Astrocyte of the cerebellum (primary cell): ENCODE results near the gene NACC2.

Experiments used
- DNase-seq: peaks from one replicate; pipeline ENCODE4 v3.0.0-alpha.2; 2011; ENCODE audit warnings: low read depth
- H3K4me3 ChIP-seq: 2 replicates; pipeline ENCODE4 v1.5.1; 2011; ENCODE audit warnings: mild to moderate bottlenecking, low read depth, low read length, moderate library complexity
- in situ Hi-C: cut with HindIII; loops from 2 replicates; pipeline ENCODE4 v1.10.0; 2017; ENCODE audit warnings: low sequenced_read_pairs
- TF ChIP-seq, protein P1 (sequence below): IDR thresholded peaks from 2 replicates; pipeline ENCODE4 v1.5.1; 2012; ENCODE audit warnings: low read length, low read depth, moderate library complexity, mild to moderate bottlenecking; ENCODE audit errors: missing control alignments

Gene NACC2

DNA sequence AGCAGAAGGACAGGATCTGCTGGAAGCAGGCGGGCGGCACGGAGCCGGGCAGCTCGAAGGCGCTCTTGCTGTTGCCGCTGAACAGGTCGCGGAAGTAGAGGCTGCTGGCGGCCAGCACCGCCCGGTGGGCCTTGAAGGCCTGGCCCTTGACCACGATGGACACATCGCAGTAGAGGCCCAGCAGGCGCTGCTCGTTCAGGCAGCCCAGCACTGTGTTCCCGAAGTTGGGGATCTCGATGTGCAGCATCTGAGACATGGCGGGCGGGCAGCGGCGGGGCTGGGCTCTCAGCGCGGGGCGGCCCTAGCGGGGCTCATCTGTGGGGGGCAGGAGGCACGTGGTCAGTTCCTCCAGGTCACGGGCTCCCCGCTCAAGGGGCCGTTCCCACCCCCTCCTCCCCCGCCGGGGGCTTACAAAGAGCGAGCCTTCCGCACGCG, 44.8 kb downstream of the NACC2 start:
- in situ Hi-C loops, result no loop called here
- H3K4me3 ChIP-seq, result peak overlapping the region; percentile 56
- no peak for DNase-seq
- TF ChIP-seq, protein P1, sequence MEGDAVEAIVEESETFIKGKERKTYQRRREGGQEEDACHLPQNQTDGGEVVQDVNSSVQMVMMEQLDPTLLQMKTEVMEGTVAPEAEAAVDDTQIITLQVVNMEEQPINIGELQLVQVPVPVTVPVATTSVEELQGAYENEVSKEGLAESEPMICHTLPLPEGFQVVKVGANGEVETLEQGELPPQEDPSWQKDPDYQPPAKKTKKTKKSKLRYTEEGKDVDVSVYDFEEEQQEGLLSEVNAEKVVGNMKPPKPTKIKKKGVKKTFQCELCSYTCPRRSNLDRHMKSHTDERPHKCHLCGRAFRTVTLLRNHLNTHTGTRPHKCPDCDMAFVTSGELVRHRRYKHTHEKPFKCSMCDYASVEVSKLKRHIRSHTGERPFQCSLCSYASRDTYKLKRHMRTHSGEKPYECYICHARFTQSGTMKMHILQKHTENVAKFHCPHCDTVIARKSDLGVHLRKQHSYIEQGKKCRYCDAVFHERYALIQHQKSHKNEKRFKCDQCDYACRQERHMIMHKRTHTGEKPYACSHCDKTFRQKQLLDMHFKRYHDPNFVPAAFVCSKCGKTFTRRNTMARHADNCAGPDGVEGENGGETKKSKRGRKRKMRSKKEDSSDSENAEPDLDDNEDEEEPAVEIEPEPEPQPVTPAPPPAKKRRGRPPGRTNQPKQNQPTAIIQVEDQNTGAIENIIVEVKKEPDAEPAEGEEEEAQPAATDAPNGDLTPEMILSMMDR, result no peak

- in situ Hi-C loops, result no loop called here
- no peak for DNase-seq
- TF ChIP-seq, protein P1, result no peak
- H3K4me3 ChIP-seq, result peak overlapping the region; percentile 56
Measured at GRCh38 chr9:136049491-136050265, 45.4 kb downstream of the NACC2 start.

DNA sequence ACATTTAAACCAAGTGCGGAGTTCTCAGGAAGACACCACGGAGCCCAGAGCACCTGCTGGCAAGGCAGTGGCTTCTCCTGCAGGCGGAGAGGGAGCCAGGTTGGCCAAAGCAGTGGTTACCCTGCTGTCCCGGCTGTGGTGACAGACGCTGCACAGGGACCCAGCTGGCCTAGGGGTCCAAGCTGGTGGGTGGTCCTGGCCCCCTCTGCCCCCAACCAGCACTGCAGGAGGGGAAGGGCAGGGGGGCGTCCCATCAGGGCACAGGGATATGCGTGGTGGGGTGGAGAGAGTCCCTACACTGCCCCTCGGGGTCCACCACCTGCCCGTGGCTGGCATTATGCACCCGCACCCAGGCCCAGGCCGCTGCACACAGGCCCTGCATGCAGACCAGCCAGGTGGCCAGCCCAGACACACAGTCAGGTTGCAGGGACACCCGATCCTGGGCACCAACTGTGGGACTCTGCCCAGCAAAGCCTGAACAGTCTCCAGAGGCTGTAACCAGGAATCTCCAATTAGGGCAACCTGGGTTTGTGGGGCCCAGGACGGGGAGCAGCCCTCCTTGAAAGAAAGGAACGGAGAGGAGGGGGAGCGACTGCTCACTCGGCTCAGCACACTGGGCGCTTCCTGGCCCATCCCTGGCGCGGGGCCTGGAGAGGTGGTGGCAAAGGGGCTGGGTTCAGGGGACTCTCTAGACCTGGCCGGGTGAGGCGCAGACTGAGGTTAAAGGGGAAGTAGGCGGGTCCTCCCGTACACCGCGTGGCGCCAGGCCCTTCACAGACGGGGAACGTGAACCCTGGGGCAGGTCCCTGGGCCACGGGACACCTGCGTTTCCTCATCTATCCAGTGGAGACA, 46.3 kb downstream of the NACC2 start:
- no peak for DNase-seq
- in situ Hi-C loops, result no loop called here
- TF ChIP-seq, protein P1, result no peak
- no peak overlapping the region for H3K4me3 ChIP-seq

DNA sequence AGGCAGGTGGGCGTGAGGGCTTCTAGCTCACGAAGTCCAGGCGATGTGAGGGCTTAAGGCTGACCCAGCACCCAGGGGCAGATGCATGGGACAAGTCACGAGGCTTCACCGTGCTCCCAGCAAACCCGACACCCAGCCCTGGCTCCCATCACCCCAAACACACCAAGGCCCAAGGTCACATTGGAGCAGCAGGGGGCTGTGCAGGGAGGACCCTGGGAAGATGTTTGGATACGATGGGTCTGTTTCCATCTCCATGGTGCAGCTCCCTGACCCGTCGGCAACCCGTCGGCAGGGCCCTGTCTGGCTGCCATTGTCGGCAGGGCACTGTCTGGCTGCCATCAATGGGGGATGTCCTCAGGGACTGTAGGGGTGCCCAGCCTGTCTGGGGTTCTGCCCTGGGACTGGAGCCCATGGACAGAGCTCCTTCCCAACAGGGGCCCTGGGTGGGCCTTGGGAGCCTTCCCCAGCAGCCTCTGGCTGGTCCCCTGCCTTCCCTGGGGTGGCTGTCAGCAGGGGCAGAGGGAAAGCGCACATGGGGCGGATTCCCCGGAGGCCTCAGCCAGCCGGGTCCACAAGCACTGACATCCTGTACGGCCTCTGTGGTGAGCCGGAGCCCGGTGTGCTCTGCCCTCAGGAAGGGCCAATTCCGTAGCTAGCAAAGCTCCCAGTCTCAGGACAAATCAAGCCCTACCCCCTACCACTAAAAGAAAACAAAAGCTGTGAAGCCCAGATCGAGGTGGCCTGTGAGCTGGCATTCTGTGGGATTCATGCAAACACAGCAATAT, 47.1 kb downstream of the NACC2 start:
- in situ Hi-C loops, result no loop called here
- H3K4me3 ChIP-seq, result no peak overlapping the region
- TF ChIP-seq, protein P1, result no peak
- DNase-seq, result no peak

DNA sequence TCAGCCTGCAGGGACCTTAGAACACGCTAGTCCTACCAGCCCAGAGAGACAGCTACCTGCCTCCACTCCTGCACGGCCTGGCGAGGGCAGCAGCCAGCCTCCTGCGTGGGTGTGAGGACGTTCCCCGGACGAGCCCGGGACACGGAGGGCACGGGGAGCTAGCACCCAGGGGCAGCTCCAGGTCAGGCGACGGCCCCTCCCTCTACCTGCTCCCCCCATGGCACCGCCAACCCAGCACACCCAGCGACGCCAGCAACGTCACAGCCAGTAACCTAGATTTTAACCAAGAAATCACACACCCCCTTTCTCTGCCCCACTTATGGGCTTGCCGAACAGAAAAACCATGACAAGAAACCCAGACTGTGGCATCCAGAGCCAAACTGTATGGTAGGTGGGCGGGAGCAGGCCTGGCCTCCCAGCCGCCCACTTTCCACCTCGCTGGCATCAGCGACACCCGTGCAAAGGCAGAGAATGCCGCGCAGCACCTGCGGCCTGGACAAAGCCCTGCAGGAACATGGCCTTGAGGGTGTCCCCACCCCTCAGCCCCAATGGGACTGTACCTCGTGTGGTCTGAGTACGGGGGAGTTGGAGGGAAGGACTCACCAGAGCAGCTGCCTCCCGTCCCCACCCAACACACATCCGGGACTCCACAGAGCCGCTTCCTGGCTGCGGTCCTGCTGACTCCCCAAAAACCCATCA, 47.9 kb downstream of the NACC2 start:
- TF ChIP-seq, protein P1, result no peak
- no peak overlapping the region for H3K4me3 ChIP-seq
- DNase-seq, result no peak
- in situ Hi-C loops, result no loop called here

DNA sequence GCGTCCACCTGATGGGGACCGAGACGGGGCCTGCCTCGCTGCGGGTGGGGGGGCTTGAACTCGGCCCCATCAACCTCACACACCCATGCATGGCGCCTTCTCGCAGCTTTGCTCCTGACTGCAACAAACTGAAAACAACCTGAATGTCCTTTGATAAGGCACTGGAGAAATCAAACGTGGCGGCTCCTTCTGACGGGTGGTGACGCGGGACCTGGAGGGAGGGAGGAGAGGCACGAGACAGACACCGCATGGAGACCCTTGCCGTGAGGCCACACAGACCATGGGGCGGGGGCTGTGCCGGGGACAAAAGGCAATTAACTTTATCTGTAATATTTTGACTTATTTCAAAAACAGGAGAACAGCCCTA, 48.6 kb downstream of the NACC2 start:
- TF ChIP-seq, protein P1, result no peak
- DNase-seq, result no peak
- in situ Hi-C loops, result no loop called here
- no peak overlapping the region for H3K4me3 ChIP-seq
